ENCODE results near the gene TNS1.

TNS1 gene

GRCh38 chr2:217998926-217999594 is 3.7 kb downstream of the TNS1 start:
- DNase-seq: no peak

GRCh38 chr2:217997510-217997909 is 5.3 kb downstream of the TNS1 start:
- DNase-seq: no peak

- DNase-seq: no peak
These were observed 6.4 kb downstream of the TNS1 start for GRCh38 chr2:217996361-217996760.

GRCh38 chr2:217995731-217996231 is 7.0 kb downstream of the TNS1 start:
- no peak for DNase-seq

GRCh38 chr2:217994776-217995274 is 8.0 kb downstream of the TNS1 start:
- DNase-seq: no peak

- DNase-seq: peak; percentile 7 to 15
These were observed 8.9 kb downstream of the TNS1 start for GRCh38 chr2:217993817-217994463.

GRCh38 chr2:217993138-217993537 is 9.7 kb downstream of the TNS1 start:
- DNase-seq: no peak

- no peak for DNase-seq
These were observed 10.7 kb downstream of the TNS1 start for GRCh38 chr2:217992061-217992460.

- no peak for DNase-seq
These were observed 11.9 kb downstream of the TNS1 start for GRCh38 chr2:217990791-217991465.

- no peak for DNase-seq
These were observed 12.4 kb downstream of the TNS1 start for GRCh38 chr2:217990389-217990788.

- no peak for DNase-seq
These were observed 13.4 kb downstream of the TNS1 start for GRCh38 chr2:217989221-217989948.

GRCh38 chr2:217988840-217989204 is 14.0 kb downstream of the TNS1 start:
- DNase-seq: no peak

GRCh38 chr2:217988014-217988839 is 14.6 kb downstream of the TNS1 start:
- DNase-seq: peak; percentile 32 to 36

- no peak for DNase-seq
These were observed 15.4 kb downstream of the TNS1 start for GRCh38 chr2:217987391-217987790.

GRCh38 chr2:217986256-217986961 is 16.4 kb downstream of the TNS1 start:
- no peak for DNase-seq

- no peak for DNase-seq
These were observed 19.2 kb downstream of the TNS1 start for GRCh38 chr2:217983276-217984233.

- DNase-seq: no peak
These were observed 20.8 kb downstream of the TNS1 start for GRCh38 chr2:217981971-217982370.

- DNase-seq: no peak
These were observed 21.6 kb downstream of the TNS1 start for GRCh38 chr2:217981084-217981730.

- no peak for DNase-seq
These were observed 22.2 kb downstream of the TNS1 start for GRCh38 chr2:217980591-217980990.

- no peak for DNase-seq
These were observed 22.8 kb downstream of the TNS1 start for GRCh38 chr2:217980036-217980435.

Measured in Kasumi-1 (cell line).